Choroid plexus epithelial cell (primary cell): ENCODE data around the gene TSC22D4.
A peak's percentile ranks its signal among the peaks of the same experiment; 100 is the strongest.

ENCODE experiments used
- DNase-seq: peaks from one replicate; pipeline ENCODE4 v3.0.0-alpha.2; 2010; ENCODE audit warnings: low read depth
- H3K4me3 ChIP-seq: 2 replicates; pipeline ENCODE4 v1.5.1; 2011; ENCODE audit warnings: low read depth, mild to moderate bottlenecking, control low read depth, low read length, moderate library complexity
- CTCF ChIP-seq: conservative IDR thresholded peaks from 2 replicates; pipeline ENCODE4 v1.5.1; 2011; ENCODE audit warnings: low read depth, mild to moderate bottlenecking, control low read depth, inconsistent platforms, low read length, moderate library complexity

The TSC22D4 gene

GRCh38 chr7:100490483-100491191 is 11.6 kb upstream of the TSC22D4 start:
- no peak for TF ChIP-seq CTCF
- H3K4me3 ChIP-seq: no peak overlapping the region
- DNase-seq: no peak

- no peak overlapping the region for H3K4me3 ChIP-seq
- no peak for TF ChIP-seq CTCF
These were observed 10.8 kb upstream of the TSC22D4 start for GRCh38 chr7:100489824-100490223.

GRCh38 chr7:100489121-100489520 is 10.1 kb upstream of the TSC22D4 start:
- DNase-seq: no peak
- H3K4me3 ChIP-seq: no peak overlapping the region
- TF ChIP-seq CTCF: no peak

More at GRCh38 chr7:100489824-100490223, 10.8 kb upstream of the TSC22D4 start:
- peak; percentile 96 for DNase-seq

- DNase-seq: no peak
- no peak overlapping the region for H3K4me3 ChIP-seq
- no peak for TF ChIP-seq CTCF
These were observed 9.5 kb upstream of the TSC22D4 start for GRCh38 chr7:100488333-100489095.

- TF ChIP-seq CTCF: no peak
- peak; percentile 66 for DNase-seq
- H3K4me3 ChIP-seq: no peak overlapping the region
These were observed 7.9 kb upstream of the TSC22D4 start for GRCh38 chr7:100486753-100487446.

GRCh38 chr7:100486111-100486636 is 7.2 kb upstream of the TSC22D4 start:
- DNase-seq: no peak
- no peak for TF ChIP-seq CTCF
- no peak overlapping the region for H3K4me3 ChIP-seq
